ENCODE data around the gene ENG.

DNA sequence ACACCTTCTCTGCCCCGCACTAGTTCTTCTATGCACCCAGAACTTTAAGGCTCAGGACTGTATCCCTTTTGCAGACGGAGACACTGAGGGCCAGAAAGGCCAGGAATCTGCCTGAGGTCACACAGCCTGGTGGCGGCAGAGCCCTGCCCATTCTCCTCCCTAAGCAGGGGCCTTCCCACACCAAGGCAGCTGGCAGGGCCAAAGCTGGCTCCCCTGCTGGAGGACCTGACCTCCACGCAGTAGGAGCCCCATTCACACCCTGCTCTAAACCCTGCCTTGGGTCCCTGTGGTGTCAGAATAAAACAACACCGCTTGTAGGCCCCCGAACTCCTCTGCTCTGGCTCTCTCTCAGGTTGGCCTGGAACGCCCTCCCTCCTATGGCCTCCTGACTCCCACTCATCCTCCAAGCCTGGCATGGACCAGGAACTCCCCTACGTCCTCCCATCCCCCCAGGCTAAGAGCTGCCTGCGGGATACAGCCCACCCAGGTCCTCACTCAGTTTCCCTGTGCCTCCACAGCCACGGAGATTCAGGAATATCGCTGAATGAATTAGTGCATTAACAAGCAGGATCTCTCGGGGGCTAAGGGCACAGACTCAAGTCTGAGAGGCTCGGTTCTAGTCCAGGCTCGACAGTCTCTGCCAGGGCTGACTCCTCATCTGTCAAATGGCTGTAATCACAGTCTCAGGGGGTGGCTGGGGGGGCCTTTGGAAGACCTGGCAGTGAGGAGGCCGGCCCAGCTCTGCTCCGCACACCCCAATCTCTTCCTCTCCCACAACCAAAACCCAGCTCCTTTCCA, 42.1 kb upstream of the ENG start:
- TF ChIP-seq, protein P1, sequence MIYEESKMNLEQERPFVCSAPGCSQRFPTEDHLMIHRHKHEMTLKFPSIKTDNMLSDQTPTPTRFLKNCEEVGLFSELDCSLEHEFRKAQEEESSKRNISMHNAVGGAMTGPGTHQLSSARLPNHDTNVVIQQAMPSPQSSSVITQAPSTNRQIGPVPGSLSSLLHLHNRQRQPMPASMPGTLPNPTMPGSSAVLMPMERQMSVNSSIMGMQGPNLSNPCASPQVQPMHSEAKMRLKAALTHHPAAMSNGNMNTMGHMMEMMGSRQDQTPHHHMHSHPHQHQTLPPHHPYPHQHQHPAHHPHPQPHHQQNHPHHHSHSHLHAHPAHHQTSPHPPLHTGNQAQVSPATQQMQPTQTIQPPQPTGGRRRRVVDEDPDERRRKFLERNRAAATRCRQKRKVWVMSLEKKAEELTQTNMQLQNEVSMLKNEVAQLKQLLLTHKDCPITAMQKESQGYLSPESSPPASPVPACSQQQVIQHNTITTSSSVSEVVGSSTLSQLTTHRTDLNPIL (CRISPR knock-in tag; IDR thresholded peaks at IDR 0.05; ENCODE audit: low read depth): no peak
- TF ChIP-seq ARNTL (CRISPR knock-in tag; IDR thresholded peaks at IDR 0.05; ENCODE audit: borderline replicate concordance, low read depth): no peak
- no peak for TF ChIP-seq BACH2 (CRISPR knock-in tag; IDR thresholded peaks at IDR 0.05; ENCODE audit: borderline replicate concordance)
- no peak for TF ChIP-seq RARB (CRISPR knock-in tag; IDR thresholded peaks at IDR 0.05)
- no peak for TF ChIP-seq ZFP30 (CRISPR knock-in tag; IDR thresholded peaks at IDR 0.05)
- no peak for TF ChIP-seq TCF4 (CRISPR knock-in tag; IDR thresholded peaks at IDR 0.05; ENCODE audit: borderline replicate concordance)
- TF ChIP-seq ZNF565 (CRISPR knock-in tag; conservative IDR thresholded peaks at IDR 0.05; ENCODE audit: low read depth): no peak
- no peak for TF ChIP-seq ISL1 (CRISPR knock-in tag; IDR thresholded peaks at IDR 0.05)
- TF ChIP-seq, protein P2, sequence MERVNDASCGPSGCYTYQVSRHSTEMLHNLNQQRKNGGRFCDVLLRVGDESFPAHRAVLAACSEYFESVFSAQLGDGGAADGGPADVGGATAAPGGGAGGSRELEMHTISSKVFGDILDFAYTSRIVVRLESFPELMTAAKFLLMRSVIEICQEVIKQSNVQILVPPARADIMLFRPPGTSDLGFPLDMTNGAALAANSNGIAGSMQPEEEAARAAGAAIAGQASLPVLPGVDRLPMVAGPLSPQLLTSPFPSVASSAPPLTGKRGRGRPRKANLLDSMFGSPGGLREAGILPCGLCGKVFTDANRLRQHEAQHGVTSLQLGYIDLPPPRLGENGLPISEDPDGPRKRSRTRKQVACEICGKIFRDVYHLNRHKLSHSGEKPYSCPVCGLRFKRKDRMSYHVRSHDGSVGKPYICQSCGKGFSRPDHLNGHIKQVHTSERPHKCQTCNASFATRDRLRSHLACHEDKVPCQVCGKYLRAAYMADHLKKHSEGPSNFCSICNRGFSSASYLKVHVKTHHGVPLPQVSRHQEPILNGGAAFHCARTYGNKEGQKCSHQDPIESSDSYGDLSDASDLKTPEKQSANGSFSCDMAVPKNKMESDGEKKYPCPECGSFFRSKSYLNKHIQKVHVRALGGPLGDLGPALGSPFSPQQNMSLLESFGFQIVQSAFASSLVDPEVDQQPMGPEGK (CRISPR knock-in tag; IDR thresholded peaks at IDR 0.05; ENCODE audit: borderline replicate concordance): no peak

Data from SK-N-SH treated with all-trans-retinoic acid at 6 μM for 48 hours (cell line).